ENCODE data around the gene VEZT.

VEZT gene

GRCh38 chr12:95200128-95200894, 17.3 kb upstream of the VEZT start:
- DNase-seq, result no peak

- no peak for DNase-seq
These were observed 16.4 kb upstream of the VEZT start for GRCh38 chr12:95201056-95201670.

- DNase-seq, result no peak
These were observed 14.7 kb upstream of the VEZT start for GRCh38 chr12:95202691-95203486.

GRCh38 chr12:95203487-95204030, 14.0 kb upstream of the VEZT start:
- DNase-seq, result no peak

GRCh38 chr12:95204141-95204866, 13.3 kb upstream of the VEZT start:
- DNase-seq, result no peak

- DNase-seq, result no peak
These were observed 12.5 kb upstream of the VEZT start for GRCh38 chr12:95205016-95205624.

GRCh38 chr12:95205685-95206084, 11.9 kb upstream of the VEZT start:
- no peak for DNase-seq

- no peak for DNase-seq
These were observed 10.7 kb upstream of the VEZT start for GRCh38 chr12:95206916-95207315.

GRCh38 chr12:95207407-95207806, 10.2 kb upstream of the VEZT start:
- no peak for DNase-seq

GRCh38 chr12:95208678-95209077, 8.9 kb upstream of the VEZT start:
- DNase-seq, result no peak

DNA sequence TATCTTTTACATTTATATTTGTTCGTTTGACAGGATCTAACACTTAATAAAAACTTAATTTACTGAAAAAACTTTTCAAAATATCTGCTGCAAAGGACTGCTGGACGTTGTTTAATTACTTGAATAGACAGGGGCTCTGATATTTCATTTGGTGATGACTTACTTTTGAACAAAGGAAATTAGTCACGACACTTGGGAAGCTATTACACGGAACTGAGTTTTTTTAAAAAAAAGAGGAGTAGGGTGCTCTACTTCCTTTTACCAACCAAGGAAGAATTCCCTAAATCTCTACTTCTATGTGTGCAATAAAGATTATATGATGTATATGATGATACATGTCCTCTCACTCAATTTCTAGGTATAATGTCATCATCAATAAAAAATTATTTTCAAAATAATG, 5.0 kb upstream of the VEZT start:
- DNase-seq, result no peak

GRCh38 chr12:95213119-95213518, 4.5 kb upstream of the VEZT start:
- DNase-seq, result no peak

DNA sequence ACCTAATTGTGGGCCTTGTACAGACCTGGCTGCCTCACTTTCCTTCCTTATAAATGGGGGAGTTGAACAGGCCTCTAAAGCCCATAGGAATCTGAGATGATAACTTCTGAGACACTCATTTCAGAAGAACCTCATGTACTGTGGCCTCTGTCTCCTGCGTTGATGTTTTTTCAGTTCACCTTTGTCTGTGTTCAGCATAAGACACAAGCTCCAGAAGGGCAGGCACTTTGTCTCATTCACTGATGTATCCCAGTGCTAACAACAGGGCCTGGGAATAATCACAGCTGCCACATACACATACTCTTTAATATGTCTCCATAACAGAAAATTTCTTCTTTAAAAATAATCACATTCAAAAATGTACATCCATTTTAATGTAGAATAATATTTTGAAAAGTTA, 3.7 kb upstream of the VEZT start:
- no peak for DNase-seq

DNA sequence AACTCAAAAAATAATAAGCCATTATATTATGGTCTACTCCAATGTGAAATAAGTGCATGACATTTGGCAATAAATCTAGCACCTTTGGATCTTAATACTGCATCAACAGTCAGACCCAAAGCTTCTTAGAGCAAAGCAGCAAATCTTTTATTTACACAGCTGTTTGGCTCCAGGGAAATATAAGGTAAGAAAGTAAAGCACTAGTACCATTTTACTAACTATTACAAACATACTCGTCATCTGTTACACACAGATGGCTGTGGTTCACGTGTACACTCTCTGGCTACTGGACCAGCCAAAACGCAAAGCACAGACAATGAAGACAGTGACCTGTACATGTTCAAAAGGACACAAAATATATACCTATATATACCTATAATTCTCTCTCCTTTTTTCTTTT, 3.1 kb upstream of the VEZT start:
- no peak for DNase-seq

GRCh38 chr12:95215949-95216348, 1.7 kb upstream of the VEZT start:
- no peak for DNase-seq

DNA sequence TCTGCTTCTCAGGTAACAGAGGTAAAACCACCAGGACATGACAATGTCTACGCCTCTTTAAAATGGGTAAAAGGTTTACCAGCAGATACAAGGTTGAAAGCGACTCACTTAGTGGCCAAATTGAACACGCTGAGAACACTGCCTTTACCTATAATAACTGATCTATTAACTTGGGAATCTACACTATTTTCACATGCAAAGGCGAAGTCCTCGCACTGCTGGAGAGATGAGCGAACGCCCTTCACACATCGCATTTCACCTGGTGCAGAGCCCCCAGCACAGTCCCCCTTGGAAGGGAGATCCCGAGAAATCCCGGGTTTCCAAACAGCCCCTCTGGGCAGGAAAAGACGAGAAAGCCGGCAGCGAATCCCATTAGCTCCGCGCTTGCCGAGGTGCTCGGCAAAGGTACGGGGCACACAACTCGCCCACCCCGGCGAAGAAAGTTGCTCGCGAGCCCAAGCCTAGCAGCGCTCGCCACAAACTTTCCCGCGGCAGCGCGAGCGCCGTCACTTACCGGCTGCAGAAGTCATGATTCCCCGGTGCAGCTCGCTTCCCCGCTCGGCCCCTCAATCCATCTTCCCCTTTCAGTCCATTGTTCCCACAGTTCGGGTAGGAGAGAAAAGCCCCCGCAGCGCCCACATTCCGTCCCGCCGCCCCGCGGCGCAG, 763 bp upstream of the VEZT start:
- no peak for DNase-seq

DNA sequence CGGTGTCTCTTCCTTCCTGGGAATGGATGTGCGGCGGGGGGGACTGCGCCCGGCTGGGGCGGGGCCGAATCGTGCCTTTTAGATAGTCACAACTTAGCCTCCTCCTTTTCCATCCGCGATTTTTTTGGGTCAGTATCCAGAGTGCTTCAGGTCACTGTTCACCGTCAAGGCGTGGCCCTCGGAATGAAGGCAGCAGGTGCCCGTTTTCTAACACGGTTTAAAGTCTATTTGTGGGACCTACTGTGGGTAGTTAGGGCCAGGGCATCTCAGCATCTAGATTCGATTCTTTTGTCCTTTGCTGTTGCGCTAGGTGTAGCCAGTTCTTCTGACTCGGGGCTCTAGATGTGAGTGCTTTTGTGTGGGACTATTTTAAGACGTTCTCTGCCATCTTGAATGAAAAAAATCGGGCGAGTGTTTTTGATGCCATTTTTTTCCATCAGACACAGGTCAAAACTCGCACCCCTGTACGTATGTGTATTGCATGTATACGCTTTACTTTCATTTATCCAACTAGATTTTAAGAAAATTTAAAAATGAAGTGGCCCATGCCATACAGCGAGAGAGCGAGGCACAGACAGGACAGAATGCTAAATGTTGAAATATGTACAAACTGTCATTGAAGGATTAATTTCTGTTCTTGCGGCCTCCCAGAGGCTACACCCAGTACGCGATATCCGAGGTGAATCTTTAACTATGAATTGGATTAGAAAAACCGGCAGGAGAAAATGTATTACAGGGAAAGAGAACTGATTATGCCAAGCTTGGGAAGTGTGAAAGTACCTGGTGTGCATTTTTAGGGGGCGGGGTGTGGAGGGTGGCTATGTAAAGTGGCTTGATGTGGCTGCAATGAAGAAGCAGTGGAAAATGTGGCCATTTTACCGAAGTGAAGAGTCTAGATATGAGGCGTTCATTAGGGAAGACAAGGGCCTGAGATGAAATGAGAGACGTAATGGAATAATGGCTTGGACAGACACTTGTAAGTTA, 835 bp downstream of the VEZT start:
- DNase-seq, result peak; percentile 2

GRCh38 chr12:95220190-95220589, 2.6 kb downstream of the VEZT start:
- DNase-seq, result no peak

DNA sequence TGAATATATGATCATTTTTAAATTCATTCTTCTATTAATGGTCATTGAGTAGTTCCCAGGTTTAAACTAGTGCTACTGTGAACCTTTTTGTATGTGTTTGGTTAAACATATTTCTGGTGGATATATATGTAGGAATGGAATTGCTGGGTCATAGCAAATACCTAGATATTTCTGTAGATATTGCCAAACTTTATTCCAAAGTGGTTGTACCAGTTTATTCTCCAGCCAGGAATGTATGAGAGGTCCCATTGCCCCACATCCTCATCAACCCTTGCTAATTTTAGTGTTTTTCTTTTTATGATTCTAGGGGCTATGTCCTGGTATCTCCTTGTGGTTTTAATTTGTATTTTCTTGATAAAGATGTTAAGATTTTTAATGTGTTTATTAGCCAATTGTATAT, 3.1 kb downstream of the VEZT start:
- DNase-seq, result no peak
